ENCODE measurements around the gene SAP30BP.
A peak's percentile ranks its signal among the peaks of the same experiment; 100 is the strongest.

The SAP30BP gene

DNA sequence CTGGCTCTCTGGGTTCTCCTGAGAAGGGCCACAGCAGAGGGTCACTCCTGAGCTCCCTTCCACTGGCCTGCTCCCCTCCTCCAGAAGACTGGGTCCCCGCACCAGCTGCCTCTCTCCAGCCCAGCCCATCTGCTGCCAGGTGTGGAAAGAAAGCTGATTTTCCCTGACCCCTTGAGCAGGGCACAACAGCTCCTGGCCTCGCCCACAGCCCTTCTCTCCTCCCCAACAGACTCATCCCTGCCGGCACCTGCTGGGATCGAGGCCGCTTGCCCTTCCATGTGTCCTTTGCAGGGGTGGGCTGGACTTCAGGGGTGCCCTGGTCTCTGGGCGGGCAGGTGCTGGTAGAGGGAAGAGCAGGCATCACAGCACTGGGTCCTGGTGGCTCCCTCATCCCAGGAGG lies 38.7 kb upstream of the SAP30BP start:
- no peaks in the 10 kb centered on the region for H3K9me3 Mint-ChIP-seq
- no peak overlapping the region for H3K4me3 Mint-ChIP-seq
- CTCF ChIA-PET, result interaction anchor here (0.7 to 18.1 kb wide), 5 partner anchors 10 to 121 kb away, joined by 3 to 380 read pairs (median 8); a partner anchor contains a TSS
- DNase-seq, result no peak
- no peaks in the 10 kb centered on the region for H3K4me1 Mint-ChIP-seq
- no peaks in the 10 kb centered on the region for H3K27me3 Mint-ChIP-seq
- H3K36me3 Mint-ChIP-seq, result no peaks in the 10 kb centered on the region
- peak overlapping the region; percentile 80 for H3K27ac Mint-ChIP-seq

DNA sequence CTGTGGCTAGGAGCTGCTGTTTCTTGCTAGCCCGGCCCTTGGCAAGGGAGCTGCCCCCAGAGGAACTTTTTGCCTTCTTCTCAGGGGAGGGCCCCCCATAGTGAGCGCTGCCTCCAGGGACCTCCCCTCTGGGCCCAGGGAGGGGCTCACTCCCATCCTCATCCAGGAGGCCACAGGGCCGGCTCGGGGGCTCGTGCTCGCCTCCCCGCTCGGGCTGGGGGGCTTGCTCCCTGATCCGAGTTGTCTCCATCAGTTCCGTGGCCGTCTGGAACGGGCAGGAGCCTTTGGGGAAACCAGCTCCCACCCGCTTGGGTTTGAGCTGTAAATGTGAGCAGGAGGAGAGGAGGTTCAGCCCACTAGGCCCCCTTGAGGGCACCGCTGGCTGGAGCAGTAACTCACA lies 38.0 kb upstream of the SAP30BP start:
- no peaks in the 10 kb centered on the region for H3K36me3 Mint-ChIP-seq
- CTCF ChIA-PET, result interaction anchor here (1.5 to 18.1 kb wide), 6 partner anchors 8 to 120 kb away, joined by 4 to 380 read pairs (median 8); a partner anchor contains a TSS
- no peaks in the 10 kb centered on the region for H3K9me3 Mint-ChIP-seq
- H3K4me1 Mint-ChIP-seq, result no peaks in the 10 kb centered on the region
- H3K4me3 Mint-ChIP-seq, result no peak overlapping the region
- DNase-seq, result no peak
- no peak overlapping the region for H3K27ac Mint-ChIP-seq
- no peaks in the 10 kb centered on the region for H3K27me3 Mint-ChIP-seq

DNA sequence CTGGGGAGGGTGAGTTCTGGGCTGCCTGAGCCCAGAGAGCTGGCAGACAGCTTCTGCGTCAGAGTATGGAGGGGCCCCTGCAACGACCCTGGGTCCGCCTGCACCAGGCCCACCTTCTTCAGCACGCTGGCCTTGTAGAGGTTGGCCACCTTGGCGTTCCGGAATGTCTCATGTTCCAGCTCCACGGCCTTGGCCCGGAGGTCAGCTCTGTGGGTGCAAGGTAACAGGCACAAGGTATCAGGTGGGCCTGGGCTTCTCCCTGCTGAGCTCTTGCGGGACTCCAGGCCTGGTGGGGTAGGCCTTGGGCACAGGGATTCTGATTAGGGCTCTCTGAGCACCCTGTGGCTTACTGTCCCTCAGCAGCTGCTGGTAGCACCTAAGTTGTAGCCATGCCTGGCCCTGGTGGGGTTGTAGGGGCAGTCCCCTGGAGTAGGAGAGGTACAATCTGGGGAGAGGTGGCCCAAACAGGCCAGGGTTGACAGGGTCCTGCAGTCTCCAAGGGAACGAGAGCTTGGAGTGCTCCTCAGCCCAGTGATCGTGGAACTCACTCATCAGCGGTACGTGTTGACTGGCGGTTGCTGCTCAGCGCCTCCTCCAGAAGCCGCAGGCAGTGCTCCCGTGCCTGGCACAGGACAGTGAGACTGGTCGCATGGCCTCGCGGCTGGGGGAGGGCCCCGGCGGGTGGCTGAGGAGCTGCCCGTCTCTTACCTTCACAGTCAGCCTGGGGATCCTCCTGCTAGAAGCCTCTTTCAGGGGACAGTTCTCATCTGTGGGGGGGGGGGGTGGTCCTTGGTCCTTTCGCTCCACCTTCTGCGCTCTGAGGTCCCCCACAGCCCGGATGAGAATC lies 36.8 kb upstream of the SAP30BP start:
- Mint-ChIP-seq H3K9me3 (no peaks in the 10 kb centered on the region), H3K27ac (no peak overlapping the region), H3K27me3 (no peaks in the 10 kb centered on the region), H3K4me1 (no peaks in the 10 kb centered on the region), H3K36me3 (no peaks in the 10 kb centered on the region), H3K4me3 (no peak overlapping the region)
- no peak for DNase-seq
- CTCF ChIA-PET, result interaction anchor here (0.6 to 18.1 kb wide), 9 partner anchors 8 to 119 kb away, joined by 3 to 380 read pairs (median 8); a partner anchor contains a TSS

DNA sequence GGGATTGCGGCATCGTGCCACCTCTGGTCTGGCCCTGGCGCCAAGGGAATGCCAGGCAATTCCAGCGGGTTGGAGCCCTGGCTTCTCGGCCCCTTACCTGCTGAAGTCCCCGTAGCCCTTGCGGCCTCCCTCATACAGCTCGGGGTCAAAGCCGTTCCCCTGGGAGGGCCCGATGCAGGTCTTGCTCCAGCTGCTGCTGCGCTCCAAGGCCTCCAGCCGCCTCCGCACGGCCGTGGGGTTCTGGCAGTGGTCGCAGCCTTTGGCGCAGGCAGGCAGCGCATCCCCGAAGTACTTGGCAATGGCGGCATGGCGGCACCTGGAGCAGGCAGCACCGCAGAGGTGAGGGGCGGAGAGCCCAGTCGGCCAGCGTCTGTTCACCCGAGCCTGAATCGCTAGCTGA lies 35.8 kb upstream of the SAP30BP start:
- H3K9me3 Mint-ChIP-seq, result no peaks in the 10 kb centered on the region
- no peaks in the 10 kb centered on the region for H3K4me1 Mint-ChIP-seq
- no peaks in the 10 kb centered on the region for H3K27me3 Mint-ChIP-seq
- no peak overlapping the region for H3K27ac Mint-ChIP-seq
- H3K4me3 Mint-ChIP-seq, result no peak overlapping the region
- H3K36me3 Mint-ChIP-seq, result no peaks in the 10 kb centered on the region
- CTCF ChIA-PET, result interaction anchor here (2.5 to 18.1 kb wide), 4 partner anchors 10 to 118 kb away, joined by 7 to 380 read pairs (median 90); a partner anchor contains a TSS
- no peak for DNase-seq

DNA sequence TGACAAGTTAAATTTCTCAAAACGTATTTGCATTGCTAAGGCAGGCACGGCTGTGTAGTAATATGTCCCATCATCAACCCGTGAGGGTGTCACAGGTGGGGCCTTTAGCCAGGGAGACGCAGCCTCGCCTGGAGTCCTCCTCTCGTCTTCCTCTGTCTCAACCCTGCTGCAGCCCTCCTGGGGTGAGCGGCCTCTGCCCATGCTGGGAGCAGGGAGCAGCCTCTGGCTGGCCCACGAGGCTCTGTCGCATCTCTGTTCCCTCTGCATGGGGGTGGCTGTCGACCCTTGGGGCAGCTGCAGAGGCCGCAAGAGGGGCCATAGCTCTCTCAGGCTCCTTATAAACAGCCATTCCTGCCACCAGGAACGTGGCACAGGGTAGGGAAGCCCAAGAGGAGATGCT lies 34.7 kb upstream of the SAP30BP start:
- no peaks in the 10 kb centered on the region for H3K27me3 Mint-ChIP-seq
- H3K9me3 Mint-ChIP-seq, result no peaks in the 10 kb centered on the region
- H3K36me3 Mint-ChIP-seq, result no peaks in the 10 kb centered on the region
- no peak overlapping the region for H3K27ac Mint-ChIP-seq
- H3K4me1 Mint-ChIP-seq, result no peaks in the 10 kb centered on the region
- DNase-seq, result no peak
- CTCF ChIA-PET, result interaction anchor here (0.6 to 18.1 kb wide), 40 partner anchors 8 to 363 kb away, joined by 3 to 380 read pairs (median 5); partner anchors contain the start of genes GALK1, RECQL5, SAP30BP and TSEN54
- H3K4me3 Mint-ChIP-seq, result no peak overlapping the region

DNA sequence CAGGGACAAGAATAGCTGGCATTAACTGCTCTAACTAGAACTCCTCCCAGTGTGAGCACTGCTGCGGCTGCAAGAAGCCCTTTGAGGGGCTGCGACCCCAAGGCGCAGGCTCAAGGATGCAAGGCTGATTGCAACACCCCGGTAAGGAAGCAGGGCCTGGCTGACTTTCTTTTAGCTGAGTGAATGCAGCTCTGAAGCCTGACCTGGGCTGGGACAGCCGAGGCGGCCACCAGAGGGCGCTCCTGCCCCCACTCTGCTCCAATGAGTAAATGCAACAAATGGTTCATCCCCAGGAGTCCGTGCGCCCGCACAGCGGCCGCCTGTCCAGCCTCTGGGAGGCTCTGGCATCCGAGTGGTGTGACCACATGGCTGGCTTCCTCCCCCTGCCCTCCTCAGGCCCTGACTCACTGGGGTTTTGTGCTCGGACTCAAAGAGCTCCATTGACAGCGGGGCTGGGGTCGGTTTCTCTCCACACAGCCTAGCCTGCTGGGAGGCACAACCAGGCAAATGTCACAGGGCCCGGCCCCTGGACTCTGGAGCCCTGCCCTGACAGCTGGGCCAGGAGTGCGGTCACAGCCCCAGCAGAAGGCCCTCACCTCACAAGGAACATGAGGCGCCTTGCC lies 34.2 kb upstream of the SAP30BP start, which contains the start of gene SMIM5:
Gene SMIM5, plus strand, starts transcription at position 572 of the 623 bp plus-strand sequence. CDS start 6,768 bp downstream, outside the sequence.
- peak; percentile 91 for DNase-seq
- Mint-ChIP-seq H3K27ac (no peak within 1 kb of the TSS), H3K9me3 (no peaks in the 10 kb centered on the region), H3K4me3 (no peak within 1 kb of the TSS), H3K36me3 (no peaks in the 10 kb centered on the region), H3K4me1 (no peaks in the 10 kb centered on the region), H3K27me3 (no peaks in the 10 kb centered on the region)
- CTCF ChIA-PET, result interaction anchor here (0.5 to 18.1 kb wide), 48 partner anchors 9 to 632 kb away, joined by 3 to 380 read pairs (median 4); partner anchors contain the start of genes GALK1, RECQL5, SAP30BP and TSEN54

DNA sequence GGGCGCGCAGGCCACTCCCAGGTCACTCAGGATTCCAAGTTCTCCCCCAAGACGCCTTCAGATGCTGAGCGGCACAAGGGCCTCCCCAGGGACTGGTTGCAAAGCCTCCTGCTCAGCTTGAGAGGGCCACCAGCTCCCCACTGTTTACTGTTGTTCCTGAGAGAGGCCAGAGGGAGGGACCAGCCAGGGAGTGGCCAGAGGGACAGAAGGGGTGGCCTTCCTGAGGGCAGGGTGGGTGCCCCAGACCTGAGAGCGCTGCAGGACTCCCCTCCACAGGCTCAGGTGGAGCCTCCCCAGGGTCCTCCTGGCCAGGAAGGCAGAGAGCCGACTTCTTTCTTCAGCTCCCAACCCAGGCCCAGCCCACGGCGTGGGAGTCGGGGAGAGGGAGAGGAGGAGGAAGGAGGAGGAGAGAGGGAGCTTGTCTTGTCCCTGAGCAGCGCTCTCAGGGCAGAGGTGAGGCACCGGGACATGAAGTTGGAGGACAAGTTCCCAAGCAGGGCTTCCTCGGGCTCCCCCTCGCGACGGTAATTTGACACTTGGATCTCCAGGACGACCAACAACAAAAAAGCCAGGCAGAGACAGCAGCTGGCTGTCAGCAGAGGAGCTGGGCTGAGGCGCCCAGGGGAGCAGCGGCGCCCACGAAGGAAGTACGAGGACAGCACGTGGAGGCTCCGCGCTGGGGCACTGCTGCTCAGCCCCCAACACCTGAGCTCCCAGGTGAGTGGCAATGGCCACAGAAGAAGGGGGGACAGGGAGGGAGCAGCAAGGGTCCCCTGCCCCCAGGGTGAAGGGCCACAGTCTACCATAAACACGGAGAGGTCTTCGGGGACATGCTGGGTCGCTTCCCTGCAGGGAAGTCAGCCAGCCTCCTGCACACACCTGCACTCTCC lies 33.4 kb upstream of the SAP30BP start:
- Mint-ChIP-seq H3K27me3 (no peaks in the 10 kb centered on the region), H3K9me3 (no peaks in the 10 kb centered on the region), H3K4me3 (no peak overlapping the region), H3K36me3 (no peaks in the 10 kb centered on the region), H3K4me1 (no peaks in the 10 kb centered on the region), H3K27ac (no peak overlapping the region)
- peak; percentile 80 for DNase-seq
- CTCF ChIA-PET, result interaction anchor here (0.5 to 18.1 kb wide), 51 partner anchors 9 to 633 kb away, joined by 3 to 380 read pairs (median 4); partner anchors contain the start of genes ITGB4, RECQL5, SAP30BP and TSEN54

DNA sequence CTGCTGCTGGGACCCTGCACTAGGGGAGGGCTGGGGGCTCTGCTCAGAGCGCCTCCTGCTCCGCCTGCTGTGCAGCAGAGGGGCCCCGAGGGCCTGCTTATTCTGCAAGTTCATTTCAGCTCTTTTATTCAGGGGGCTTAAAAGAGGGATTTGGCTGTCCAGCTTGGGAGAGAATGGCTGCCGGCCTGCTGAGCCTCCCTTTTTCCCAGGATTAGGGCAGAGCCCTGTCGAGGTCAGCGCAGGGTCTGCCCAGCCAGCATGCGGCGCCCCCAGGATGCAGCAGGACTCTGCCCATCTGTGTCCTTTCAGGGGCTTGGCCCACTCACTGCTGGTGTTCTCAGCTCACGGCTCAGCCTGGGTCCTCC lies 32.8 kb upstream of the SAP30BP start:
- Mint-ChIP-seq H3K4me3 (no peak overlapping the region), H3K27me3 (no peaks in the 10 kb centered on the region), H3K36me3 (no peaks in the 10 kb centered on the region), H3K4me1 (no peaks in the 10 kb centered on the region), H3K9me3 (no peaks in the 10 kb centered on the region), H3K27ac (no peak overlapping the region)
- CTCF ChIA-PET, result interaction anchor here (0.5 to 18.1 kb wide), 26 partner anchors 10 to 423 kb away, joined by 3 to 380 read pairs (median 5); partner anchors contain the start of genes ITGB4 and TSEN54
- no peak for DNase-seq

DNA sequence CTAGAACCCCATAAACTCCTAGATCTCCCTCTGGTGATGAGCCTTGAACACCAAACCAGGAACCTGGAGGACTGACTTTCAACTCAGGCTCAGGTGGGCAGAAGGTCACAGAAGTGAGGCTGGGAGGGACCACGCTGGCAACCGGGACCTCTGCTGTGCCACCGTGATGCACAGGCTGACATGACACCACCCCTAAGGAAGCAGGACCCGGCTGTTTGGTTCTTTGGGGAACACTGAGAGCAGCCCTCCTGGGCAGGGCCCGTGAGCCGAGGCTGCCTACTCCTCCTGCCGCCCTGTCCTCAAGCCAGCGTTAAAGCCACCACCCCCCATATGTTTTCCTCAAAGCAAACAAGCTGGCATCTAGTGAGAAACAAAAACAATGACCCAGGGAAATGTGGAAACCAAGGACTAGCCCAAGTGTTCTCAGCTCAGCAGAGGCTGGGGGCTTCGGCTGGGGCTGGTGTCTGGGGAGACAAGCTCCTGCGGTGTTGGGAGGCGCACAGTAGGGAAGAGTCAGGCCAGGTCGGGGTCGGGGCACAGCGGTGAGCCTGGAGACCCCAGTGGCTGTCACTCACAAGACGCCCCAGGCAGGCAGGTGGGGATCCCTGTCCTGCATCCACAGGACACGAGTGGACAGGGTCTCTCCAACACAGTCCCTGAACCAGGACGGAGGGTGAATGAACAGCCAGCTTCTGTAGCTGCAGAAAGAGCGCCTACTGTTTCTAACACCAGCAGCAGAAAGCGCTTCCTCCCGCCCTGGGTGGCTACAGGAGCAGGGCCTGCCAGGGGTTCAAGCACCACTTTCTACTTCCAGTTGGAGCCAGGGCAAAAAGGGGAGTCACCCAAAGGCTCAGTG lies 32.2 kb upstream of the SAP30BP start:
- no peaks in the 10 kb centered on the region for H3K36me3 Mint-ChIP-seq
- H3K4me3 Mint-ChIP-seq, result no peak overlapping the region
- DNase-seq, result no peak
- H3K27me3 Mint-ChIP-seq, result no peaks in the 10 kb centered on the region
- no peaks in the 10 kb centered on the region for H3K4me1 Mint-ChIP-seq
- H3K27ac Mint-ChIP-seq, result no peak overlapping the region
- CTCF ChIA-PET, result interaction anchor here (0.6 to 18.1 kb wide), 8 partner anchors 9 to 114 kb away, joined by 3 to 380 read pairs (median 20); partner anchors contain the start of gene ITGB4
- no peaks in the 10 kb centered on the region for H3K9me3 Mint-ChIP-seq

DNA sequence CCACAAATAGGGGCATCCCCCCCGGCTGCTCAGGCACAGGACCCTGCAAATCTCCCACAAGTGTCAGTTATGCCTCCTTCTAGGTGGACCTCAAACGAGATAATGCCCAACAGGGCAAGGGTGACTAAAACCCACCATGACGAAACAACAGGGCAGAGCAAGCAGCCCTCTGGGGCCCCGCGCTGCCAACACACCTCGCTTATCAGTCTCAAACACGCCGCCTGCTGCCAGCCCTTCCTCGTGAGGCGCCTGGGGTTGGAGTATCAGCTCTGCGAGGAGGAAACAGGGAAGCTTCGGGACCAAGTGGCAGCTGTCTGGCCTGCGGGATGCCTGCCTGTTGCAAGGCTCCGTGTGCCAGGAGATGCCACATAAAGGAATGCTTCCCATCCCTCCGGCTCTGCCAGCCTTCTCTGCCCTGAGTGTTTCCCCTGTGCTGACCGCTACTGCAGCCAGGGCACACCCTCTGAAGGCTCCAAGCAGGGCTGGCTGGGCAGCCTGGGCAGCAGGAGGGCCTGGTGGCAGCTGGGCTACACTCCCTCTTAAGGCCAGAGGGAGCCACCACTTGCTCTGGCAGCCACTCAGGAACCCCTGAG lies 31.4 kb upstream of the SAP30BP start:
- H3K27ac Mint-ChIP-seq, result no peak overlapping the region
- no peaks in the 10 kb centered on the region for H3K4me1 Mint-ChIP-seq
- H3K27me3 Mint-ChIP-seq, result no peaks in the 10 kb centered on the region
- no peak for DNase-seq
- H3K9me3 Mint-ChIP-seq, result no peaks in the 10 kb centered on the region
- H3K4me3 Mint-ChIP-seq, result no peak overlapping the region
- no peaks in the 10 kb centered on the region for H3K36me3 Mint-ChIP-seq
- CTCF ChIA-PET, result interaction anchor here (0.7 to 18.1 kb wide), 5 partner anchors 8 to 114 kb away, joined by 4 to 380 read pairs (median 78); partner anchors contain the start of gene ITGB4

DNA sequence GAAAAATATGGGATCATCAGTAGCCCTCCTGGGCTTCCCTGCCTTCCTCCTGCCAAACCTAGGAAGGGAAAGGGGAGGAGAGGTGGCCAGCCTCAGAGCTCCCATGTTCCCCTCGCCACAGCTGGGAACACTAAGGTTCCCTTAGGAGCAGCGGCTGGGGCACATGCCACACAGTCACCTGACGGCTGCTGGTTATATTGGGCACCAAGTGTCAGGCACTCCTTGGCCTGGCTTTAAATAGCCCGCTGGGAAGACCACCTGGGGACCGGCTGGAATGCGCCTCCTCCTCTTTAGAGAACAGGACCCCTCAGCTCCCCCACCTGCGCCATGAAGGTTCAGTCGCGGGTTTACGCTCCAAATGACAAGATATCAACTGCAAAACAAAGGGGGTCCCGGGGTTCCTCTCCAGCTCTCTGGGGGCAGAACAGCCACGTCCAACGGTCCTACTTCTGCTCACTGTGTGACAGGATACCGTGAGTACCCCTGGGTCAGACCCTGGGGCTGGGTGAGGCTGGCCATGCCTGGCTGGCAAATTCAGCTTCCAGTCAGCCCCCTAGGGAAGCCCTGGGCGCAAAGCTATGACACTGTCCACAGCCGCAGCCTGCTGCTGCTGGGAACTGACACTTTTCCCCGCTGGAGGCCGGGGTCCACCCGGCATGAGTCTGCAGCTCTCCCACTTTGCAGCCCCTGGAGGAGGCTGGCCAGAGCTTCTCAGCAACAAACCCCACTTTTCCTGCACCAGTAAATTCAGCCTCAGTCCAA lies 30.6 kb upstream of the SAP30BP start:
- Mint-ChIP-seq H3K9me3 (no peaks in the 10 kb centered on the region), H3K27ac (no peak overlapping the region), H3K36me3 (no peaks in the 10 kb centered on the region), H3K27me3 (no peaks in the 10 kb centered on the region), H3K4me3 (no peak overlapping the region), H3K4me1 (no peaks in the 10 kb centered on the region)
- CTCF ChIA-PET, result interaction anchor here (0.9 to 18.1 kb wide), 4 partner anchors 12 to 183 kb away, joined by 3 to 380 read pairs (median 66); no protein-coding TSS in a partner anchor
- DNase-seq, result no peak

DNA sequence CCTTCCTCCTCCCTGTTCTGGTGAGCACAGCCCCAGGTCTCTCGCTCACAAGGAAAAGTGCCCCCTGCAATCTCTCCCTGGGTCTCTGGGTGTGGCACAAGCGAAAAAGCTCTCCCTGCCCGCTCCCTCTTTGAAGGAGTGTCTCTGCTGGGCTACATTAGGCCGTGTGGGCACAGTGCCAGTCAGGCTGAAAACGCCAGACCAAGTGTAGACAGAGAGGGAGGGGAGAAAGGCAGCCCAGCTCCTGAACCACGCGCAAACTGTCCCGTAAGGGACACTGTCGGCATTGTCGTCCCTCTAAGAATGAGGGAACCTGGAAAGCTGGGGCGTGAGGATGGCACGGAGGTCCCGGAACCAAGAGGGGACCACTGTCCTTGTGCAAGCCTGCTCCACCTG lies 30.0 kb upstream of the SAP30BP start:
- H3K4me1 Mint-ChIP-seq, result no peaks in the 10 kb centered on the region
- H3K27me3 Mint-ChIP-seq, result no peaks in the 10 kb centered on the region
- H3K4me3 Mint-ChIP-seq, result no peak overlapping the region
- DNase-seq, result no peak
- H3K27ac Mint-ChIP-seq, result no peak overlapping the region
- no peaks in the 10 kb centered on the region for H3K9me3 Mint-ChIP-seq
- CTCF ChIA-PET, result interaction anchor here (4.9 to 18.1 kb wide), 3 partner anchors 13 to 112 kb away, joined by 30 to 380 read pairs (median 101); no protein-coding TSS in a partner anchor
- H3K36me3 Mint-ChIP-seq, result no peaks in the 10 kb centered on the region

Measured in activated naive CD4-positive, alpha-beta T cell treated with anti-CD3 and anti-CD28 coated beads, Interleukin-2, amount 10 ng/mL, durations not matched to agents 7 days and 5 days (primary cell).